Ishikawa (cell line): ENCODE measurements around the gene TACC2.

Experiments used
- CEBPB ChIP-seq: IDR thresholded peaks from 2 replicates; pipeline ENCODE4 v1.6.1; 2012
- CREB1 ChIP-seq: IDR thresholded peaks from 2 replicates; pipeline ENCODE4 v1.6.1; 2012; ENCODE audit warnings: low read depth
- EGR1 ChIP-seq: IDR thresholded peaks from 2 replicates; pipeline ENCODE4 v1.6.1; 2012
- EP300 ChIP-seq: IDR thresholded peaks from 2 replicates; pipeline ENCODE4 v1.6.1; 2012; ENCODE audit warnings: borderline replicate concordance
- FOXM1 ChIP-seq: IDR thresholded peaks from 2 replicates; pipeline ENCODE4 v1.6.1; 2012; ENCODE audit warnings: low read depth, borderline replicate concordance
- NFIC ChIP-seq: IDR thresholded peaks from 2 replicates; pipeline ENCODE4 v1.6.1; 2012
- RAD21 ChIP-seq: IDR thresholded peaks from 2 replicates; pipeline ENCODE4 v1.6.1; 2012; ENCODE audit warnings: low read depth
- TAF1 ChIP-seq: IDR thresholded peaks from 2 replicates; pipeline ENCODE4 v1.6.1; 2012; ENCODE audit warnings: low read depth, mild to moderate bottlenecking
- TCF12 ChIP-seq: IDR thresholded peaks from 2 replicates; pipeline ENCODE4 v1.6.1; 2012; ENCODE audit warnings: low read depth
- TEAD4 ChIP-seq: IDR thresholded peaks from 2 replicates; pipeline ENCODE4 v1.6.1; 2012
- YY1 ChIP-seq: IDR thresholded peaks from 2 replicates; pipeline ENCODE4 v1.6.1; 2012; ENCODE audit warnings: low read depth
- ZBTB7A ChIP-seq: IDR thresholded peaks from 2 replicates; pipeline ENCODE4 v1.6.1; 2012; ENCODE audit warnings: low read depth
- TF ChIP-seq, protein P1 (sequence below): IDR thresholded peaks from 2 replicates; pipeline ENCODE4 v1.6.1; 2012
- TF ChIP-seq, protein P2 (sequence below): IDR thresholded peaks from 2 replicates; pipeline ENCODE4 v1.6.1; 2012; ENCODE audit warnings: low read depth, mild to moderate bottlenecking
- TF ChIP-seq, protein P3 (sequence below): IDR thresholded peaks from 2 replicates; pipeline ENCODE4 v1.6.1; 2012

TACC2 gene

DNA sequence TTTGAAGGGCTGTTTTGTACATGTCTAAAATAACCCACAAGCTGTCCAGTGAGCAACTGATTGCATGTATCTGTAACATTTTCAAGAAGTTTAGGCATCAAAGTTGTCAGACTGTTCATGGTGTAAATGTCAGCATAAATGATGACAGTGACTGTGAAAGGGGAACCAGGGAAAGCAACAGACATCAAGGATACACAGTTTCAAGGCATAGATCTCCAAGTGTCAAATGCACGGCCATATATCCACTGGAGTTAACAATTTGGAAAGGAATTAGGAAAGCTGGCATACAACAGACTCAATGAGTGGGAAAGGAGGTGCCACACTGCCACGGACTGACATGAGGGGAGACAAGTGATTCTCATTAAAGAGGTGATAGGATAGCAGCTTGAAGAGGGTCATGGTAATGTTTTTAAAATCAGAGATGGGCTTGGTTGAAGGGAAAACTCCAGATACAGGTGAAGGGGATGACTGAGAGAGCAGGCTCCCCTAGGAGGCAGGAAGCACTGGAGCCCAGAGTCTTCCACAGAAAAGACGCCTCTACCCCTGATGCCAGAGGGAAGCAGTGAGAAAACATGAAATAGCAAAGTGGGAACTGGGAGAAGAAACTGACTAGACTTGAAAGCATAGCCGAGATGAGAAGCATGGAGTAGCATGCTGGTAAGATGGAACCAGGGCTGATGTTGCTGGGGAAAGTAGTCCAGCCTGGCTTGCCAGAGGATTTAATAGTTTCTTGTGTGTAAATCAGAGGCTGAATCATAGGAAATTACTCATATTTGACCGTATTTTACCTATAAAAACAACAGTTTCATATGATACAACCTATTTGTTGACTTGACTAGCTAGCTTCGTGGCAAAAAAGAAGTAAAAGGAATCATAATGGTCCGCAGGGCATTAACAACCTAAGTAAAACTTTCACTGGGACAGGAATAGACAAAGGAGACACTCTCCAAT is 32.6 kb upstream of the TACC2 start:
- no peak for TF ChIP-seq RAD21
- no peak for TF ChIP-seq YY1
- TF ChIP-seq ZBTB7A = no peak
- TF ChIP-seq TAF1 = no peak
- TF ChIP-seq, protein P1, sequence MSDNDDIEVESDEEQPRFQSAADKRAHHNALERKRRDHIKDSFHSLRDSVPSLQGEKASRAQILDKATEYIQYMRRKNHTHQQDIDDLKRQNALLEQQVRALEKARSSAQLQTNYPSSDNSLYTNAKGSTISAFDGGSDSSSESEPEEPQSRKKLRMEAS = no peak
- no peak for TF ChIP-seq NFIC
- no peak for TF ChIP-seq CREB1

DNA sequence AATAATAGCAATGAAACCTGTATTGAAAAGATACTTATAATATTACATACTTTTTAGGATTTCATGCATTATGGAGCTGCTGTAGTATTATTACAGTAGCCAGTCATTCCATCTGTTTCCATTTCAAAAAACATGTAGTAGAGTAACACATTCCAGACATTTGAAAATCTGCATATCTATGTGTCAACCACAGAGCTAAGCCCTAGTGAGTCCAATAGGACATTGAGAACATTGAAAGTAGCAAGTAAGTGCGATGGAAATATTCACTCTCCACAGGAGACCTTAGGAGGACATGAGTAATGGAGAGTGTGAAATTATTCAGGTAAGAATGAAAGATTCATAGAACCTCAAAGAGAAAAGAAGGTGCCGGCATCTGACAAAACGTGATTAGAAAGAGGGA is 29.3 kb upstream of the TACC2 start:
- TF ChIP-seq TCF12 (no peak), YY1 (no peak), CREB1 (no peak), ZBTB7A (no peak), FOXM1 (no peak), TEAD4 (no peak), CEBPB (no peak), EGR1 (no peak), RAD21 (no peak), EP300 (no peak), NFIC (no peak), TAF1 (no peak)
- TF ChIP-seq, protein P1 = no peak
- TF ChIP-seq, protein P2, sequence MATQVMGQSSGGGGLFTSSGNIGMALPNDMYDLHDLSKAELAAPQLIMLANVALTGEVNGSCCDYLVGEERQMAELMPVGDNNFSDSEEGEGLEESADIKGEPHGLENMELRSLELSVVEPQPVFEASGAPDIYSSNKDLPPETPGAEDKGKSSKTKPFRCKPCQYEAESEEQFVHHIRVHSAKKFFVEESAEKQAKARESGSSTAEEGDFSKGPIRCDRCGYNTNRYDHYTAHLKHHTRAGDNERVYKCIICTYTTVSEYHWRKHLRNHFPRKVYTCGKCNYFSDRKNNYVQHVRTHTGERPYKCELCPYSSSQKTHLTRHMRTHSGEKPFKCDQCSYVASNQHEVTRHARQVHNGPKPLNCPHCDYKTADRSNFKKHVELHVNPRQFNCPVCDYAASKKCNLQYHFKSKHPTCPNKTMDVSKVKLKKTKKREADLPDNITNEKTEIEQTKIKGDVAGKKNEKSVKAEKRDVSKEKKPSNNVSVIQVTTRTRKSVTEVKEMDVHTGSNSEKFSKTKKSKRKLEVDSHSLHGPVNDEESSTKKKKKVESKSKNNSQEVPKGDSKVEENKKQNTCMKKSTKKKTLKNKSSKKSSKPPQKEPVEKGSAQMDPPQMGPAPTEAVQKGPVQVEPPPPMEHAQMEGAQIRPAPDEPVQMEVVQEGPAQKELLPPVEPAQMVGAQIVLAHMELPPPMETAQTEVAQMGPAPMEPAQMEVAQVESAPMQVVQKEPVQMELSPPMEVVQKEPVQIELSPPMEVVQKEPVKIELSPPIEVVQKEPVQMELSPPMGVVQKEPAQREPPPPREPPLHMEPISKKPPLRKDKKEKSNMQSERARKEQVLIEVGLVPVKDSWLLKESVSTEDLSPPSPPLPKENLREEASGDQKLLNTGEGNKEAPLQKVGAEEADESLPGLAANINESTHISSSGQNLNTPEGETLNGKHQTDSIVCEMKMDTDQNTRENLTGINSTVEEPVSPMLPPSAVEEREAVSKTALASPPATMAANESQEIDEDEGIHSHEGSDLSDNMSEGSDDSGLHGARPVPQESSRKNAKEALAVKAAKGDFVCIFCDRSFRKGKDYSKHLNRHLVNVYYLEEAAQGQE = no peak
- TF ChIP-seq, protein P3, sequence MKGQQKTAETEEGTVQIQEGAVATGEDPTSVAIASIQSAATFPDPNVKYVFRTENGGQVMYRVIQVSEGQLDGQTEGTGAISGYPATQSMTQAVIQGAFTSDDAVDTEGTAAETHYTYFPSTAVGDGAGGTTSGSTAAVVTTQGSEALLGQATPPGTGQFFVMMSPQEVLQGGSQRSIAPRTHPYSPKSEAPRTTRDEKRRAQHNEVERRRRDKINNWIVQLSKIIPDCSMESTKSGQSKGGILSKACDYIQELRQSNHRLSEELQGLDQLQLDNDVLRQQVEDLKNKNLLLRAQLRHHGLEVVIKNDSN = no peak

DNA sequence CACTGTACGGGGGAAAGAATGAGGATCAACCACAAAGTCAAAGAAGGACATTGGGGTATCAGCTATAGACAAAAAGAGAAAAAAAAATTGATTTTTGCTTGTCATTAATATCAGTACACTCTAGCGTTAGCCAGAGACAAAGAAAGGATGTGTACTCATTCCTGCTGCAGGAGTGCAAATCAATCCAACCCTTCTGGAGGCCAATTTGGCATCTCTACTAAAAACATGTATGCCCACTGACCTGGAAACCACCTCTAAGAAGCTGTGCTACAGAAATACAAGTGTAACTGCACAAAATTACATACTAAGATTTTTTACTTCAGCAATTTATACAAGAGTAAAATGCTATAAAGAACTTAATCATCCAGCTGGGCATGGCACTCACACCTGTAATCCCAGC is 27.5 kb upstream of the TACC2 start:
- TF ChIP-seq, protein P1 = no peak
- TF ChIP-seq TCF12 (no peak), TAF1 (no peak), EP300 (no peak), YY1 (no peak), RAD21 (no peak), CREB1 (no peak), FOXM1 (no peak), EGR1 (no peak), NFIC (no peak), TEAD4 (no peak), CEBPB (no peak), ZBTB7A (no peak)
- TF ChIP-seq, protein P2 = no peak
- TF ChIP-seq, protein P3 = no peak

DNA sequence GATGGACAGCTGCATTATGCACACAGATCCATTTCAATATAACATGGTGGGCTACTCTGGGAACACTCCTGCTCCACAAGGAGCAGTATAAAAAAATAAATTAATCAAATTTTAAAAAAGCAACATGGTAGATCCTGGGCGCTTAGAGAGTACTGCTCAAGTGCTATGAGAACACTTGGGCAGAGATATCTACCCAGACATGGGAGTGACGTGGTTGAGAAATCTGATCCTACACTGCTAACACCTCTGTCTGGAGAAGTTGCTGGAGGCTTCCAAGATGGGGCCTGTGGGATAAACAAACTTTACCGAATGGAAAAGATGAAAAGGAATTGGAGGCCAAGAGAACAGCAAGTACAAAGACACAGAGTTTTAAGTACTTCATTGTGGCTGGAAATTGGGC is 23.0 kb upstream of the TACC2 start:
- TF ChIP-seq, protein P3 = no peak
- TF ChIP-seq CEBPB (no peak), CREB1 (no peak), ZBTB7A (no peak), EGR1 (no peak)

DNA sequence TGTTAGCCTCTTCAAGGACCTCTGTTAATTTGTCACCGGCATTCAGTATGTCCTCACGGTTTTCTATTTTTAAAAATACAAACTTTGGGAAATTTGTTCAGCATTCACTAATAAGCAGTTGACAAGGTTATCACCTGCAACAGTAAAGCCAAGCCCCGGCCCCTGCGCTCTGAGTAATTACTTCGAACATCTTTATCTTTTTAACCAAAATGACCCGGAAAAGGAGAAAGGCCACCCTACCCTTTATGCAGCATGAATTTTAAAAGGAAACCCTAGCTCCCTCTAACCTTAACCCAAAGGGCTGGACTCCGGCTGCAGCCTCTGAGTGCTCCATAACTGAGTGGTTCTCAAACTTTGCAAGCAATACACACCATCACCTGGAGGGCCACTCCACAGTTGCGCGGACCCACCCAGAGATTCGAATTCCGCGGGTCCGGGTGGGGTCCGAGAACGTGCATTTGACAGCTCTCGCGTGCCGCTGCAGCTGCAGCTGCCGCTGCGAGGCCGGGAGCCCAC is 14.9 kb upstream of the TACC2 start:
- TF ChIP-seq CREB1 (no peak), FOXM1 (no peak), TAF1 (no peak), YY1 (no peak), NFIC (no peak), EP300 (no peak), TEAD4 (no peak), EGR1 (no peak)
- TF ChIP-seq, protein P3 = no peak
